Tibial nerve (tissue), 3 donors: Measurements from ENCODE around the gene SAFB.

Experiments
- POLR2A ChIP-seq, 2 donors: fragments of 450-650 bp; IDR thresholded peaks; one replicate each; pipeline ENCODE4 v1.6.1; 2017; ENCODE audit warnings: antibody characterized with exemption in 2 of 2, mild to moderate bottlenecking in 2 of 2, moderate library complexity in 2 of 2
- TF ChIP-seq, protein P1 (sequence below), 5 experiments: fragments of 200-600 bp in 3 of 5; fragments of 450-650 bp in 2 of 5; sonication (generic) in 3 of 5; IDR thresholded peaks; one replicate each; pipeline ENCODE4 v1.5.1; 2016 to 2019; ENCODE audit warnings: antibody characterized with exemption in 5 of 5, mild to moderate bottlenecking in 3 of 5, moderate library complexity in 2 of 5

DNA sequence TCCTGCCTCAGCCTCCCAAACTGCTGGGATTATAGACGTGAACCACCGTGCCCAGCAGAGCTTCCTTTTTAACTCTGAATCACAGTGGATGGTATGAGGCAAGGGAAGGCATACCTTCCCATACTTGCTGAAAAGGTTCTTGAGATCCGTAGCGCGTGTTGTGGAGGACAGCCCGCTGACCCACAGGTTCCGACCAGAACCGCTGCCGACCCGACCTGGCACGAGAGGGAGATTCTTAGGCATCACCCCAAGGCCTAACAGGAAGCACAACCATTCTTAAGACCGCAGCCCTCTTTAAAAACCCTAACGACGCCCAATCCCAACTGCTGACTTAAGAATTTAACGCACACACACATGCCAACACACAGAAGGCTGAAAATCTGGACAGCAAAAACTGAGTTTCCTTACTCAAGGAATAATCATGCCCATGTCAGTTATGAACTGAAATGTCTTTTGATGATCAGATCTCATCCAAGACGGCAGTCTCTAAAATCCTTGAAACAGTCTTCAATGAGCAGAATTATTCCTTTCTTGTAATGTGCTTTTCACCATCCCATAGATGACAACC is 12.9 kb upstream of the SAFB start:
- TF ChIP-seq, protein P1, sequence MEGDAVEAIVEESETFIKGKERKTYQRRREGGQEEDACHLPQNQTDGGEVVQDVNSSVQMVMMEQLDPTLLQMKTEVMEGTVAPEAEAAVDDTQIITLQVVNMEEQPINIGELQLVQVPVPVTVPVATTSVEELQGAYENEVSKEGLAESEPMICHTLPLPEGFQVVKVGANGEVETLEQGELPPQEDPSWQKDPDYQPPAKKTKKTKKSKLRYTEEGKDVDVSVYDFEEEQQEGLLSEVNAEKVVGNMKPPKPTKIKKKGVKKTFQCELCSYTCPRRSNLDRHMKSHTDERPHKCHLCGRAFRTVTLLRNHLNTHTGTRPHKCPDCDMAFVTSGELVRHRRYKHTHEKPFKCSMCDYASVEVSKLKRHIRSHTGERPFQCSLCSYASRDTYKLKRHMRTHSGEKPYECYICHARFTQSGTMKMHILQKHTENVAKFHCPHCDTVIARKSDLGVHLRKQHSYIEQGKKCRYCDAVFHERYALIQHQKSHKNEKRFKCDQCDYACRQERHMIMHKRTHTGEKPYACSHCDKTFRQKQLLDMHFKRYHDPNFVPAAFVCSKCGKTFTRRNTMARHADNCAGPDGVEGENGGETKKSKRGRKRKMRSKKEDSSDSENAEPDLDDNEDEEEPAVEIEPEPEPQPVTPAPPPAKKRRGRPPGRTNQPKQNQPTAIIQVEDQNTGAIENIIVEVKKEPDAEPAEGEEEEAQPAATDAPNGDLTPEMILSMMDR (IDR thresholded peaks at IDR 0.05): no peak
- TF ChIP-seq POLR2A (IDR thresholded peaks at IDR 0.05): no peak
